K562 (cell line): ENCODE results near the gene POU3F1. TPM values are rescaled to one million over a fixed set of nuclear protein-coding genes. Genes with fewer than 3 reads are reported as not detected.

ENCODE experiments used
- ATAC-seq: fragments of 200-7000 bp; cut with Tn5 transposase; 3 replicates; pipeline ENCODE4 v1.9.1; 2020; ENCODE audit warnings: moderate library complexity
- BruUV-seq: library from RNA; stranded (reverse); fragments of 400-500 nt; replicated peaks from 2 replicates; lab custom pipeline; 2021; lab: Mats Ljungman, UMichigan
- CTCF ChIA-PET: fragments of 300-600 bp; formaldehyde crosslinking; extraction: SDS; loops from one replicate; lab custom pipeline; 2021; ENCODE audit warnings: low intra/inter-chr PET ratio; lab: Yijun Ruan, JAX
- POLR2A ChIA-PET: fragments of 300-600, 350-650 bp; sonication (Branson Sonifier 250); formaldehyde crosslinking; extraction: SDS; loops from one replicate; lab custom pipeline; 2021; ENCODE audit warnings: antibody characterized with exemption, inconsistent platforms; lab: Yijun Ruan, JAX
- DNase-seq, 4 experiments: peaks; one replicate each; pipeline versions ENCODE4 v3.0.0 to v3.0.0-alpha.2; 2011 to 2018; ENCODE audit warnings: low spot score in 3 of 4, mixed read lengths in 3 of 4; ENCODE audit errors: extremely low read depth in 1 of 4
- FAIRE-seq: peaks from 2 replicates; lab custom pipeline; 2011; peaks lifted over from hg19 to GRCh38; lab: Jason Lieb, UNC
- H2AFZ ChIP-seq: 2 replicates; pipeline ENCODE4 v1.6.0; 2011; ENCODE audit warnings: low read depth, low read length, control low read depth, inconsistent platforms
- H3K27ac ChIP-seq: fragments of 200-600 bp; 3 replicates; pipeline ENCODE4 v1.8.0; 2011; ENCODE audit warnings: low read depth, mild to moderate bottlenecking, control low read depth, inconsistent platforms, low read length, moderate library complexity, mixed read lengths; ENCODE audit errors: extremely low read depth
- H3K27me3 ChIP-seq, 2 experiments: fragments of 300-600 bp in 1 of 2; 2 replicates in 1 of 2; 3 replicates in 1 of 2; pipeline versions ENCODE4 v1.6.0 to v1.8.0; 2011; ENCODE audit warnings: inconsistent platforms in 2 of 2, low read length in 2 of 2, mild to moderate bottlenecking in 1 of 2, mixed read lengths in 1 of 2, moderate library complexity in 1 of 2; ENCODE audit not compliant: control insufficient read depth in 2 of 2, insufficient read depth in 2 of 2
- H3K36me3 ChIP-seq: fragments of 300-600 bp; 3 replicates; pipeline ENCODE4 v1.8.0; 2011; ENCODE audit warnings: mild to moderate bottlenecking, low read length, inconsistent platforms; ENCODE audit not compliant: control insufficient read depth, insufficient read depth
- H3K4me1 ChIP-seq, 2 experiments: fragments of 200-600 bp in 1 of 2; replicated peaks in 1 of 2; 2 replicates in 1 of 2; 3 replicates in 1 of 2; pipeline versions ENCODE4 v1.5.1 to v1.8.0; 2011; ENCODE audit warnings: inconsistent platforms in 2 of 2, low read length in 2 of 2, mild to moderate bottlenecking in 1 of 2, mixed read lengths in 1 of 2, moderate library complexity in 1 of 2; ENCODE audit not compliant: control insufficient read depth in 2 of 2, insufficient read depth in 2 of 2
- H3K4me2 ChIP-seq: 2 replicates; pipeline ENCODE4 v1.6.1; 2011; ENCODE audit warnings: low read length, control low read depth, inconsistent platforms, mixed read lengths; ENCODE audit not compliant: insufficient read depth
- H3K4me3 ChIP-seq: fragments of 200-600 bp; sonication (generic), shearing (Covaris generic); 2 replicates; pipeline ENCODE4 v1.5.1; 2016; ENCODE audit warnings: control low read depth, inconsistent platforms
- H3K79me2 ChIP-seq: fragments of 200-600 bp; 3 replicates; pipeline ENCODE4 v1.8.0; 2011; ENCODE audit warnings: low read length, inconsistent platforms; ENCODE audit not compliant: control insufficient read depth, insufficient read depth
- H3K9ac ChIP-seq, 2 experiments: 2 replicates each; pipeline versions ENCODE4 v1.6.0 to v1.6.1; 2011; ENCODE audit warnings: low read depth in 2 of 2, low read length in 2 of 2, control low read depth in 1 of 2, inconsistent platforms in 1 of 2, mild to moderate bottlenecking in 1 of 2, mixed read lengths in 1 of 2; ENCODE audit not compliant: insufficient read depth in 1 of 2
- H3K9me1 ChIP-seq: one replicate; pipeline ENCODE4 v1.6.0; 2011; ENCODE audit warnings: inconsistent platforms, mild to moderate bottlenecking, low read length, moderate library complexity; ENCODE audit not compliant: control insufficient read depth, insufficient read depth
- H3K9me3 ChIP-seq: replicated peaks from 2 replicates; pipeline ENCODE4 v1.5.1; 2011; ENCODE audit warnings: low read depth, low read length, inconsistent platforms; ENCODE audit not compliant: control insufficient read depth, insufficient read depth
- H4K20me1 ChIP-seq: replicated peaks from 2 replicates; pipeline ENCODE4 v1.6.1; 2011; ENCODE audit warnings: low read length, inconsistent platforms, mixed read lengths; ENCODE audit not compliant: control insufficient read depth, insufficient read depth
- BCOR ChIP-seq: fragments of 450-650 bp; IDR thresholded peaks from 2 replicates; pipeline ENCODE4 v1.6.1; 2016
- EZH2 ChIP-seq: IDR thresholded peaks from 2 replicates; pipeline ENCODE4 v1.6.1; 2012; ENCODE audit warnings: low read depth, mild to moderate bottlenecking, inconsistent platforms, low read length, borderline replicate concordance
- GABPA ChIP-seq: fragments of 200-800 bp; sonication (Bioruptor generic); conservative IDR thresholded peaks from 2 replicates; pipeline ENCODE4 v1.6.1; 2016; ENCODE audit warnings: low read depth, missing genetic modification characterization, missing compliant biosample characterization
- HNRNPUL1 ChIP-seq: fragments of 200-400 bp; formaldehyde crosslinking; IDR thresholded peaks from 2 replicates; pipeline ENCODE4 v1.6.1; 2017; ENCODE audit warnings: low read length
- KAT8 ChIP-seq: fragments of 450-650 bp; IDR thresholded peaks from 2 replicates; pipeline ENCODE4 v1.6.1; 2016; ENCODE audit warnings: low read depth, mild to moderate bottlenecking
- MXI1 ChIP-seq: IDR thresholded peaks from 2 replicates; pipeline ENCODE4 v1.6.1; 2011; ENCODE audit warnings: low read depth, mild to moderate bottlenecking, improper control_type of control experiment, low read length
- NFATC3 ChIP-seq: fragments of 450-650 bp; IDR thresholded peaks from 2 replicates; pipeline ENCODE4 v1.6.1; 2017; ENCODE audit warnings: mild to moderate bottlenecking
- RB1 ChIP-seq: fragments of 450-650 bp; IDR thresholded peaks from 2 replicates; pipeline ENCODE4 v1.6.1; 2017; ENCODE audit warnings: low read depth, mild to moderate bottlenecking
- RCOR1 ChIP-seq, 2 experiments: IDR thresholded peaks; 2 replicates each; pipeline ENCODE4 v1.6.1; 2012; ENCODE audit warnings: low read depth in 2 of 2, low read length in 2 of 2, borderline replicate concordance in 1 of 2, improper control_type of control experiment in 1 of 2
- RFX7 ChIP-seq: fragments of 250-450 bp; sonication (Bioruptor Pico); IDR thresholded peaks from 2 replicates; pipeline ENCODE4 v1.5.1; 2021; ENCODE audit warnings: mild to moderate bottlenecking
- SNRNP70 ChIP-seq: fragments of 200-400 bp; formaldehyde crosslinking; optimal IDR thresholded peaks from 2 replicates; pipeline ENCODE3; 2017; ENCODE audit warnings: low read depth, low read length
- TARDBP ChIP-seq: fragments of 450-650 bp; IDR thresholded peaks from 2 replicates; pipeline ENCODE4 v1.6.1; 2016
- TRIM24 ChIP-seq, 2 experiments: fragments of 450-650 bp; IDR thresholded peaks; 2 replicates each; pipeline ENCODE4 v1.6.1; 2016
- ZC3H4 ChIP-seq: sonication (generic); formaldehyde crosslinking; IDR thresholded peaks from 2 replicates; pipeline ENCODE4 v1.9.0; 2021; ENCODE audit warnings: missing genetic modification reagents, borderline replicate concordance
- ZFX ChIP-seq: sonication (generic); formaldehyde crosslinking; IDR thresholded peaks from 2 replicates; pipeline ENCODE4 v1.8.0; 2022; ENCODE audit warnings: mild to moderate bottlenecking, missing genetic modification reagents, moderate library complexity
- ZNF232 ChIP-seq: sonication (generic); formaldehyde crosslinking; IDR thresholded peaks from 2 replicates; pipeline ENCODE4 v1.8.0; 2022; ENCODE audit warnings: mild to moderate bottlenecking, missing genetic modification reagents
- ZNF764 ChIP-seq: fragments of 250-450 bp; sonication (Bioruptor Pico); IDR thresholded peaks from 2 replicates; pipeline ENCODE4 v1.4.0; 2020; ENCODE audit warnings: low read depth, mild to moderate bottlenecking, moderate library complexity
- WGBS: fragments of 100-300 bp; shearing (Covaris generic); methylation state at CpG from one replicate; pipeline ENCODE4 v1.1.6; 2016; ENCODE audit warnings: low coverage, mixed read lengths; ENCODE audit not compliant: insufficient coverage; ENCODE audit errors: missing lambda C conversion rate; 5-methylcytosine and 5-hydroxymethylcytosine counted together
- in situ Hi-C: fragments of 300-500 bp; cut with MboI; formaldehyde crosslinking; loops from 4 replicates; pipeline ENCODE4 v1.15.0; 2018; ENCODE audit warnings: inconsistent platforms, mixed read lengths
- intact Hi-C: fragments of 100-400 bp; cut with micrococcal nuclease; formaldehyde crosslinking; loops from 2 replicates; pipeline ENCODE4 v1.14.2; 2022
- polyA plus RNA-seq, 8 experiments: library from polyadenylated mRNA; depleted of rRNA in 4 of 8; stranded (reverse) in 5 of 8; unstranded in 3 of 8; fragments of >200 nt; fragmentation: Nextera tagmentation in 2 of 8; fragmentation: Illumina TruSeq in 1 of 8; extraction: Ambion mirVana in 2 of 8; extraction: Trizol in 1 of 8; gene quantifications; 2 replicates each; pipeline versions ENCODE4 v1.2.1 to v1.2.3, GENCODE V29; 2011 to 2014; ENCODE audit warnings: inconsistent platforms in 1 of 8, missing spikeins in 1 of 8
- total RNA-seq, 7 experiments: library from RNA; depleted of rRNA in 6 of 7; stranded (reverse); fragments of >200 nt in 6 of 7; fragmentation: Illumina TruSeq in 2 of 7; extraction: Trizol in 2 of 7; gene quantifications; 2 replicates each; pipeline versions ENCODE4 v1.2.1 to v1.2.3, GENCODE V29; 2011 to 2021; ENCODE audit warnings: low replicate concordance in 1 of 7
- TF ChIP-seq, protein P1 (sequence below): fragments of 250-450 bp; sonication (Bioruptor Pico); IDR thresholded peaks from 2 replicates; pipeline ENCODE4 v1.8.0; 2021; ENCODE audit warnings: mild to moderate bottlenecking, moderate library complexity
- TF ChIP-seq, protein P2 (sequence below): fragments of 200-800 bp; sonication (Bioruptor generic); IDR thresholded peaks from 2 replicates; pipeline ENCODE4 v1.6.1; 2016; ENCODE audit warnings: missing genetic modification characterization, missing compliant biosample characterization

POU3F1 gene
- total and polyA plus RNA-seq, 9 of the 15 experiments (the other 6 are each of a cell fraction or from before 2014, with no cell fraction given): 0.09 TPM; not detected in 8

DNA sequence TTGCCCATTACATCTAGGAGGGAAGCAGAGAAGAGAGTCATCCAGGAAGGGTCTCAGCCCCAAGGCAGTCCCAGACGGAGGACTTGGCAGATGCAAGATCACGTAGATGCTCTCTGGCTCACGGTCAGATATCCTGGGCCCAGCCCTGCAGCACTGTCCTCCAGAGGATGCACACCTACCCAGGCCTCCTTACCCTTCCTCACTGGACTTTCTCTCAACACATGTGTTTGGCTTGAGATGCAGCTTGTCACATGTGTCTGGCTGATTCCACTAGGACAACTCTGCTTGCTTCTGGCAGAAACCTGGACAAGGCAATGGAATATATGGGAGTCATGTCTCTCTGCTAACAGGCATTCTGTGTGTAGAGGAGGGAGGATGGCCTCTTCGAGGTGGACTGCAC lies 32.4 kb upstream of the POU3F1 start:
- BruUV-seq: no TSS peak
- ATAC-seq (no peak), FAIRE-seq (no peak), DNase-seq (no peak)
- no peaks in the 10 kb centered on the region for H3K4me1 ChIP-seq
- H3K36me3 ChIP-seq: no peaks in the 10 kb centered on the region
- no peak for TF ChIP-seq ZNF232 (CRISPR knock-in tag)
- TF ChIP-seq, protein P1, sequence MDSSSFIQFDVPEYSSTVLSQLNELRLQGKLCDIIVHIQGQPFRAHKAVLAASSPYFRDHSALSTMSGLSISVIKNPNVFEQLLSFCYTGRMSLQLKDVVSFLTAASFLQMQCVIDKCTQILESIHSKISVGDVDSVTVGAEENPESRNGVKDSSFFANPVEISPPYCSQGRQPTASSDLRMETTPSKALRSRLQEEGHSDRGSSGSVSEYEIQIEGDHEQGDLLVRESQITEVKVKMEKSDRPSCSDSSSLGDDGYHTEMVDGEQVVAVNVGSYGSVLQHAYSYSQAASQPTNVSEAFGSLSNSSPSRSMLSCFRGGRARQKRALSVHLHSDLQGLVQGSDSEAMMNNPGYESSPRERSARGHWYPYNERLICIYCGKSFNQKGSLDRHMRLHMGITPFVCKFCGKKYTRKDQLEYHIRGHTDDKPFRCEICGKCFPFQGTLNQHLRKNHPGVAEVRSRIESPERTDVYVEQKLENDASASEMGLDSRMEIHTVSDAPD: no peak
- no peak for TF ChIP-seq KAT8
- no peak for TF ChIP-seq TARDBP
- no peak for TF ChIP-seq NFATC3
- no peak for TF ChIP-seq BCOR
- no peak for TF ChIP-seq ZFX (CRISPR knock-in tag)
- no peak for TF ChIP-seq MXI1
- no peak for TF ChIP-seq RCOR1 (IDR thresholded peaks at IDR 0.05; ENCODE audit: borderline replicate concordance in 1 of 2, low read depth in 2 of 2, low read length in 2 of 2)
- no peak for TF ChIP-seq SNRNP70
- TF ChIP-seq, protein P2, sequence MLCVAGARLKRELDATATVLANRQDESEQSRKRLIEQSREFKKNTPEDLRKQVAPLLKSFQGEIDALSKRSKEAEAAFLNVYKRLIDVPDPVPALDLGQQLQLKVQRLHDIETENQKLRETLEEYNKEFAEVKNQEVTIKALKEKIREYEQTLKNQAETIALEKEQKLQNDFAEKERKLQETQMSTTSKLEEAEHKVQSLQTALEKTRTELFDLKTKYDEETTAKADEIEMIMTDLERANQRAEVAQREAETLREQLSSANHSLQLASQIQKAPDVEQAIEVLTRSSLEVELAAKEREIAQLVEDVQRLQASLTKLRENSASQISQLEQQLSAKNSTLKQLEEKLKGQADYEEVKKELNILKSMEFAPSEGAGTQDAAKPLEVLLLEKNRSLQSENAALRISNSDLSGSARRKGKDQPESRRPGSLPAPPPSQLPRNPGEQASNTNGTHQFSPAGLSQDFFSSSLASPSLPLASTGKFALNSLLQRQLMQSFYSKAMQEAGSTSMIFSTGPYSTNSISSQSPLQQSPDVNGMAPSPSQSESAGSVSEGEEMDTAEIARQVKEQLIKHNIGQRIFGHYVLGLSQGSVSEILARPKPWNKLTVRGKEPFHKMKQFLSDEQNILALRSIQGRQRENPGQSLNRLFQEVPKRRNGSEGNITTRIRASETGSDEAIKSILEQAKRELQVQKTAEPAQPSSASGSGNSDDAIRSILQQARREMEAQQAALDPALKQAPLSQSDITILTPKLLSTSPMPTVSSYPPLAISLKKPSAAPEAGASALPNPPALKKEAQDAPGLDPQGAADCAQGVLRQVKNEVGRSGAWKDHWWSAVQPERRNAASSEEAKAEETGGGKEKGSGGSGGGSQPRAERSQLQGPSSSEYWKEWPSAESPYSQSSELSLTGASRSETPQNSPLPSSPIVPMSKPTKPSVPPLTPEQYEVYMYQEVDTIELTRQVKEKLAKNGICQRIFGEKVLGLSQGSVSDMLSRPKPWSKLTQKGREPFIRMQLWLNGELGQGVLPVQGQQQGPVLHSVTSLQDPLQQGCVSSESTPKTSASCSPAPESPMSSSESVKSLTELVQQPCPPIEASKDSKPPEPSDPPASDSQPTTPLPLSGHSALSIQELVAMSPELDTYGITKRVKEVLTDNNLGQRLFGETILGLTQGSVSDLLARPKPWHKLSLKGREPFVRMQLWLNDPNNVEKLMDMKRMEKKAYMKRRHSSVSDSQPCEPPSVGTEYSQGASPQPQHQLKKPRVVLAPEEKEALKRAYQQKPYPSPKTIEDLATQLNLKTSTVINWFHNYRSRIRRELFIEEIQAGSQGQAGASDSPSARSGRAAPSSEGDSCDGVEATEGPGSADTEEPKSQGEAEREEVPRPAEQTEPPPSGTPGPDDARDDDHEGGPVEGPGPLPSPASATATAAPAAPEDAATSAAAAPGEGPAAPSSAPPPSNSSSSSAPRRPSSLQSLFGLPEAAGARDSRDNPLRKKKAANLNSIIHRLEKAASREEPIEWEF (CRISPR knock-in tag): no peak
- TF ChIP-seq TRIM24 (IDR thresholded peaks at IDR 0.05): no peak
- no peak for TF ChIP-seq RB1
- TF ChIP-seq GABPA (tag): no peak
- no peak for TF ChIP-seq RFX7
- no peak for TF ChIP-seq EZH2
- no peak for TF ChIP-seq HNRNPUL1
- TF ChIP-seq ZC3H4: no peak
- no peak for TF ChIP-seq ZNF764 (CRISPR knock-in tag)
- H4K20me1 ChIP-seq: peaks cover 18% of the 10 kb centered on the region; the same call in 1 of the 2 replicates
- ChIA-PET POLR2A (interaction anchor here (1.0 to 1.3 kb wide), 2 partner anchors 10 to 13 kb away, joined by 3 to 4 read pairs; no protein-coding TSS in a partner anchor), CTCF (no interaction called here)
- no peak overlapping the region for H3K4me3 ChIP-seq
- H2AFZ ChIP-seq: no peak overlapping the region
- H3K9ac ChIP-seq: no peak overlapping the region
- H3K27ac ChIP-seq: no peak overlapping the region
- no peaks in the 10 kb centered on the region for H3K79me2 ChIP-seq
- no peaks in the 10 kb centered on the region for H3K9me1 ChIP-seq
- peaks cover 4 to 5% of the 10 kb centered on the region in 2 experiments; a peak in 2 of 5 replicates for H3K27me3 ChIP-seq
- no peak overlapping the region for H3K4me2 ChIP-seq
- intact Hi-C loops (no loop called here), in situ Hi-C loops (no loop called here)
- WGBS: 0% methylated on average over 4 of the region's 4 CpGs
- H3K9me3 ChIP-seq: no peaks in the 10 kb centered on the region
